Neural cell (in vitro differentiated cells): ENCODE results near the gene PRRX1. TPM values are rescaled to one million over a fixed set of nuclear protein-coding genes. Genes with fewer than 3 reads are reported as not detected.

ENCODE experiments used
- H2AFZ ChIP-seq: fragments of 200-600, 300-800 bp; sonication (generic), shearing (Covaris generic); 2 replicates; pipeline ENCODE4 v1.6.0; 2014; ENCODE audit warnings: low read depth, mild to moderate bottlenecking, antibody characterized with exemption, low read length, moderate library complexity
- H3F3A ChIP-seq: fragments of 200-600 bp; shearing (Covaris generic); 2 replicates; pipeline ENCODE4 v1.6.1; 2016; ENCODE audit warnings: mild to moderate bottlenecking, moderate library complexity, mixed read lengths, antibody characterized with exemption, low read length; ENCODE audit not compliant: insufficient read depth, poor library complexity, severe bottlenecking
- H3K27ac ChIP-seq: fragments of 200-600, 300-800 bp; sonication (generic), shearing (Covaris generic); 2 replicates; pipeline ENCODE4 v1.5.1; 2014; ENCODE audit warnings: mild to moderate bottlenecking, low read length, moderate library complexity
- H3K27me3 ChIP-seq: fragments of 300-800, 200-600 bp; sonication (generic), shearing (Covaris generic); 2 replicates; pipeline ENCODE4 v1.6.0; 2014; ENCODE audit warnings: mild to moderate bottlenecking, low read depth, low read length, moderate library complexity; ENCODE audit not compliant: insufficient read depth
- H3K36me3 ChIP-seq: fragments of 300-800, 200-600 bp; sonication (generic), shearing (Covaris generic); 2 replicates; pipeline ENCODE4 v1.5.1; 2014; ENCODE audit warnings: mild to moderate bottlenecking, antibody characterized with exemption, low read length, moderate library complexity; ENCODE audit not compliant: insufficient read depth
- H3K4me2 ChIP-seq: fragments of 300-800, 200-600 bp; sonication (generic), shearing (Covaris generic); 2 replicates; pipeline ENCODE4 v1.6.0; 2014; ENCODE audit warnings: mild to moderate bottlenecking, low read length
- H3K4me3 ChIP-seq: fragments of 300-800, 200-600 bp; sonication (generic), shearing (Covaris generic); 2 replicates; pipeline ENCODE4 v1.5.1; 2014; ENCODE audit warnings: mild to moderate bottlenecking, low read length, moderate library complexity
- H3K79me2 ChIP-seq: fragments of 200-600 bp; shearing (Covaris generic); replicated peaks from 2 replicates; pipeline ENCODE4 v1.6.0; 2014; ENCODE audit warnings: mild to moderate bottlenecking, low read length, moderate library complexity; ENCODE audit not compliant: insufficient read depth
- H3K9ac ChIP-seq: fragments of 300-800, 200-600 bp; sonication (generic), shearing (Covaris generic); 2 replicates; pipeline ENCODE4 v1.6.1; 2016; ENCODE audit warnings: mild to moderate bottlenecking, low read length, mixed read lengths
- H3K9me2 ChIP-seq: fragments of 200-600 bp; shearing (Covaris generic); 2 replicates; pipeline ENCODE4 v1.6.1; 2016; ENCODE audit warnings: mild to moderate bottlenecking, low read length, mixed read lengths; ENCODE audit not compliant: insufficient read depth
- H3K9me3 ChIP-seq: fragments of 200-600, 300-800 bp; sonication (generic), shearing (Covaris generic); 2 replicates; pipeline ENCODE4 v1.6.1; 2016; ENCODE audit warnings: mild to moderate bottlenecking, mixed run types, low read length, moderate library complexity, mixed read lengths
- H4K20me1 ChIP-seq: fragments of 200-600 bp; shearing (Covaris generic); 2 replicates; pipeline ENCODE4 v1.6.1; 2016; ENCODE audit warnings: mild to moderate bottlenecking, mixed run types; ENCODE audit not compliant: insufficient read depth
- EP300 ChIP-seq: fragments of 450-650 bp; conservative IDR thresholded peaks from 2 replicates; pipeline ENCODE4 v1.6.1; 2014; ENCODE audit warnings: antibody characterized with exemption, mild to moderate bottlenecking, moderate library complexity; ENCODE audit not compliant: poor library complexity, severe bottlenecking
- EZH2 ChIP-seq: fragments of 200-600, 300-800 bp; shearing (Covaris generic), sonication (generic); IDR thresholded peaks from 2 replicates; pipeline ENCODE4 v1.6.1; 2014; ENCODE audit warnings: antibody characterized with exemption, low read length, borderline replicate concordance, mild to moderate bottlenecking; ENCODE audit not compliant: insufficient read depth, poor library complexity, severe bottlenecking
- MXI1 ChIP-seq: fragments of 450-650 bp; conservative IDR thresholded peaks from 2 replicates; pipeline ENCODE4 v1.6.1; 2014; ENCODE audit warnings: antibody characterized with exemption, mild to moderate bottlenecking; ENCODE audit not compliant: poor library complexity, severe bottlenecking
- POLR2AphosphoS5 ChIP-seq: IDR thresholded peaks from 2 replicates; pipeline ENCODE4 v1.6.1; 2012
- RAD21 ChIP-seq: fragments of 450-650 bp; conservative IDR thresholded peaks from 2 replicates; pipeline ENCODE4 v1.6.1; 2014; ENCODE audit warnings: antibody characterized with exemption, mild to moderate bottlenecking, moderate library complexity
- REST ChIP-seq: IDR thresholded peaks from 2 replicates; pipeline ENCODE4 v1.6.1; 2012; ENCODE audit warnings: borderline replicate concordance
- SMC3 ChIP-seq: fragments of 450-650 bp; conservative IDR thresholded peaks from 2 replicates; pipeline ENCODE4 v1.6.1; 2014; ENCODE audit warnings: antibody characterized with exemption, mild to moderate bottlenecking, moderate library complexity; ENCODE audit not compliant: poor library complexity
- TAF1 ChIP-seq: IDR thresholded peaks from 2 replicates; pipeline ENCODE4 v1.6.1; 2012; ENCODE audit warnings: low read depth
- polyA plus RNA-seq: library from polyadenylated mRNA; depleted of rRNA; stranded (reverse); fragments of >200 nt; gene quantifications from 2 replicates; pipeline ENCODE4 v1.2.3, GENCODE V29; 2014
- TF ChIP-seq, protein P1 (sequence below): fragments of 450-650 bp; IDR thresholded peaks from 2 replicates; pipeline ENCODE4 v1.5.1; 2014; ENCODE audit warnings: antibody characterized with exemption, mild to moderate bottlenecking, moderate library complexity; ENCODE audit not compliant: poor library complexity, severe bottlenecking

Gene PRRX1
- polyA plus RNA-seq, 1 donor from 2014 or later, result 0.10 TPM

DNA sequence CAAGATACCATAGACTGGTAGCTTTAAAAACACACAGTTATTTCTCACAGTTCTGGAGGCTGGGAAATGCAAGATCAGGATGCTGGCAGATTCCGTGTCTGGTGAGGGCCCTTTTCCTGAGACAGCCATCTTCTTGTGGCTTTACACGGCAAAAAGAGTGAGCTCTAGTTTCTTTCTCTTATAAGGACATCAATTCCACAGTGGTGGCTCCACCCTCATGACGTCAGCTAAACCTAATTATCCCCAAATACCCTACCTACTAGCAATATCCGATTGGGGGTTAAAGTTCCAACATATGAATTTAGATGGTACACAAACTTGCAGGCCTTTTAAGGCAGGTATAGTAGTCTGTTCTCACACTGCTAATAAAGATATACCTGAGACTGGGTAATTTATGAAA, 77.7 kb downstream of the PRRX1 start:
- Histone ChIP-seq H3K27ac (no peak overlapping the region), H3K27me3 (no peaks in the 10 kb centered on the region), H3K9me2 (no peaks in the 10 kb centered on the region), H2AFZ (no peak overlapping the region), H3K9ac (no peak overlapping the region), H3K79me2 (no peaks in the 10 kb centered on the region), H4K20me1 (no peaks in the 10 kb centered on the region), H3K9me3 (no peaks in the 10 kb centered on the region), H3K4me2 (no peak overlapping the region), H3K36me3 (no peaks in the 10 kb centered on the region), H3K4me3 (no peak overlapping the region), H3F3A (no peaks in the 10 kb centered on the region)
- no peak for TF ChIP-seq TAF1
- TF ChIP-seq, protein P1, sequence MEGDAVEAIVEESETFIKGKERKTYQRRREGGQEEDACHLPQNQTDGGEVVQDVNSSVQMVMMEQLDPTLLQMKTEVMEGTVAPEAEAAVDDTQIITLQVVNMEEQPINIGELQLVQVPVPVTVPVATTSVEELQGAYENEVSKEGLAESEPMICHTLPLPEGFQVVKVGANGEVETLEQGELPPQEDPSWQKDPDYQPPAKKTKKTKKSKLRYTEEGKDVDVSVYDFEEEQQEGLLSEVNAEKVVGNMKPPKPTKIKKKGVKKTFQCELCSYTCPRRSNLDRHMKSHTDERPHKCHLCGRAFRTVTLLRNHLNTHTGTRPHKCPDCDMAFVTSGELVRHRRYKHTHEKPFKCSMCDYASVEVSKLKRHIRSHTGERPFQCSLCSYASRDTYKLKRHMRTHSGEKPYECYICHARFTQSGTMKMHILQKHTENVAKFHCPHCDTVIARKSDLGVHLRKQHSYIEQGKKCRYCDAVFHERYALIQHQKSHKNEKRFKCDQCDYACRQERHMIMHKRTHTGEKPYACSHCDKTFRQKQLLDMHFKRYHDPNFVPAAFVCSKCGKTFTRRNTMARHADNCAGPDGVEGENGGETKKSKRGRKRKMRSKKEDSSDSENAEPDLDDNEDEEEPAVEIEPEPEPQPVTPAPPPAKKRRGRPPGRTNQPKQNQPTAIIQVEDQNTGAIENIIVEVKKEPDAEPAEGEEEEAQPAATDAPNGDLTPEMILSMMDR, result no peak
- no peak for TF ChIP-seq RAD21
- TF ChIP-seq REST, result no peak
- TF ChIP-seq EZH2, result no peak
- TF ChIP-seq EP300, result no peak
- no peak for TF ChIP-seq SMC3
- TF ChIP-seq POLR2AphosphoS5, result no peak
- TF ChIP-seq MXI1, result no peak

DNA sequence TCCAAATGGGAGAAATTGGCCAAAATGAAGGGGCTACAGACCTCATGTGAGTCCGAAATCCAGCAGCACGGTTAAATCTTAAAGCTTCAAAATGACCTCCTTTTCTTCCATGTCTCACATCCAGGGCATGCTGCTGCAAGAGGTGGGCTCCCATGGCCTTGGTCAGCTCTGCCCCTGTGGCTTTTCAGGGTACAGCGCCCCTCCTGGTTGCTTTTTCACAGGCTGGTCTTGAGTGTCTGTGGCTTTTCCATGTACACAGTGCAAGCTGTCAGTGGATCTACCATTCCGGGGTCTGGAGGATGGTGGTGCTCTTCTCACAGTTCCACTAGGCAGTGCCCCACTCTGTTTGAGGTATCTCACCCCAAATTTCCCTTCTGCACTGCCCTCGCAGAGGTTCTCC, 78.7 kb downstream of the PRRX1 start:
- Histone ChIP-seq H3K9ac (no peak overlapping the region), H4K20me1 (no peaks in the 10 kb centered on the region), H3K4me2 (no peak overlapping the region), H3K9me2 (no peaks in the 10 kb centered on the region), H3K4me3 (no peak overlapping the region), H3F3A (no peaks in the 10 kb centered on the region), H3K27ac (no peak overlapping the region), H2AFZ (no peak overlapping the region), H3K9me3 (no peaks in the 10 kb centered on the region), H3K79me2 (no peaks in the 10 kb centered on the region), H3K27me3 (no peaks in the 10 kb centered on the region), H3K36me3 (no peaks in the 10 kb centered on the region)
- TF ChIP-seq EP300 (no peak), EZH2 (no peak), SMC3 (no peak), POLR2AphosphoS5 (no peak), RAD21 (no peak), REST (no peak), MXI1 (no peak)
- TF ChIP-seq, protein P1, result no peak
